ENCODE measurements around the gene NPAS3.
"Not testable (repeated sequence)": the region's sequence is repeated elsewhere in the genome, so short reads cannot be mapped to it uniquely, and the experiment has no call there.

Gene NPAS3

GRCh38 chr14:33081259-33081658 is 142.6 kb downstream of the NPAS3 start:
- DNase-seq (ENCODE audit: low spot score) = no peak

GRCh38 chr14:33085799-33086198 is 147.1 kb downstream of the NPAS3 start:
- no peak for DNase-seq (ENCODE audit: low spot score)

GRCh38 chr14:33088274-33088673 is 149.6 kb downstream of the NPAS3 start:
- not testable (repeated sequence) for DNase-seq (ENCODE audit: low spot score)

- no peak for DNase-seq (ENCODE audit: low spot score)
Observed at GRCh38 chr14:33098016-33098415, 159.3 kb downstream of the NPAS3 start.

GRCh38 chr14:33103489-33103888 is 164.8 kb downstream of the NPAS3 start:
- DNase-seq (ENCODE audit: low spot score) = no peak

- DNase-seq (ENCODE audit: low spot score) = no peak
Observed at GRCh38 chr14:33103966-33104365, 165.3 kb downstream of the NPAS3 start.

- DNase-seq (ENCODE audit: low spot score) = no peak
Observed at GRCh38 chr14:33110737-33111443, 172.2 kb downstream of the NPAS3 start.

GRCh38 chr14:33114331-33114730 is 175.7 kb downstream of the NPAS3 start:
- no peak for DNase-seq (ENCODE audit: low spot score)

- DNase-seq (ENCODE audit: low spot score) = no peak
Observed at GRCh38 chr14:33118668-33119067, 180.0 kb downstream of the NPAS3 start.

GRCh38 chr14:33120341-33120740 is 181.7 kb downstream of the NPAS3 start:
- DNase-seq (ENCODE audit: low spot score) = peak; percentile 9

- DNase-seq (ENCODE audit: low spot score) = no peak
Observed at GRCh38 chr14:33120966-33121365, 182.3 kb downstream of the NPAS3 start.

- no peak for DNase-seq (ENCODE audit: low spot score)
Observed at GRCh38 chr14:33123281-33123680, 184.6 kb downstream of the NPAS3 start.

- DNase-seq (ENCODE audit: low spot score) = no peak
Observed at GRCh38 chr14:33126433-33126832, 187.8 kb downstream of the NPAS3 start.

- DNase-seq (ENCODE audit: low spot score) = peak; percentile 21
Observed at GRCh38 chr14:33127531-33127930, 188.9 kb downstream of the NPAS3 start.

- DNase-seq (ENCODE audit: low spot score) = no peak
Observed at GRCh38 chr14:33131801-33132200, 193.1 kb downstream of the NPAS3 start.

GRCh38 chr14:33134162-33134561 is 195.5 kb downstream of the NPAS3 start:
- no peak for DNase-seq (ENCODE audit: low spot score)

- no peak for DNase-seq (ENCODE audit: low spot score)
Observed at GRCh38 chr14:33134975-33135374, 196.3 kb downstream of the NPAS3 start.

GRCh38 chr14:33150666-33151428 is 212.2 kb downstream of the NPAS3 start:
- DNase-seq (ENCODE audit: low spot score) = no peak

GRCh38 chr14:33163109-33163508 is 224.4 kb downstream of the NPAS3 start:
- DNase-seq (ENCODE audit: low spot score) = no peak

GRCh38 chr14:33163600-33163999 is 224.9 kb downstream of the NPAS3 start:
- no peak for DNase-seq (ENCODE audit: low spot score)

GRCh38 chr14:33165144-33165925 is 226.7 kb downstream of the NPAS3 start:
- DNase-seq (ENCODE audit: low spot score) = no peak

- no peak for DNase-seq (ENCODE audit: low spot score)
Observed at GRCh38 chr14:33165926-33166289, 227.2 kb downstream of the NPAS3 start.

GRCh38 chr14:33175951-33176350 is 237.3 kb downstream of the NPAS3 start:
- no peak for DNase-seq (ENCODE audit: low spot score)
